Endodermal cell (in vitro differentiated cells): ENCODE data around the gene TRAT1. TPM values are rescaled to one million over a fixed set of nuclear protein-coding genes. Genes with fewer than 3 reads are reported as not detected.

Experiments used
- DNase-seq: peaks from one replicate; pipeline ENCODE4 v3.0.0-alpha.2; 2017
- H3K27ac ChIP-seq: 2 replicates; pipeline ENCODE4 v1.5.1; 2013; ENCODE audit warnings: mild to moderate bottlenecking, low read depth, low read length, moderate library complexity
- H3K27me3 ChIP-seq: 2 replicates; pipeline ENCODE4 v1.6.1; 2013; ENCODE audit warnings: mild to moderate bottlenecking, low read length, moderate library complexity; ENCODE audit not compliant: insufficient read depth, control insufficient read depth, poor library complexity, severe bottlenecking
- H3K36me3 ChIP-seq: 2 replicates; pipeline ENCODE4 v1.7.0; 2013; ENCODE audit warnings: mild to moderate bottlenecking, low read length, moderate library complexity; ENCODE audit not compliant: control insufficient read depth, insufficient read depth
- H3K4me1 ChIP-seq: one replicate; pipeline ENCODE4 v1.7.0; 2013; ENCODE audit warnings: low read length; ENCODE audit not compliant: control insufficient read depth, insufficient read depth
- H3K4me3 ChIP-seq: 2 replicates; pipeline ENCODE4 v1.5.1; 2013; ENCODE audit warnings: mild to moderate bottlenecking, low read length, moderate library complexity
- H3K9ac ChIP-seq: 2 replicates; pipeline ENCODE4 v1.6.1; 2013; ENCODE audit warnings: mild to moderate bottlenecking, low read length, moderate library complexity; ENCODE audit not compliant: poor library complexity, severe bottlenecking; ENCODE audit errors: extremely low read depth
- H3K9me3 ChIP-seq: 2 replicates; pipeline ENCODE4 v1.6.1; 2013; ENCODE audit warnings: mild to moderate bottlenecking, low read length, moderate library complexity; ENCODE audit not compliant: control insufficient read depth
- H3K27ac Mint-ChIP-seq: 2 replicates; pipeline ENCODE4 v1.8.0; 2020; ENCODE audit warnings: mixed read lengths
- H3K27me3 Mint-ChIP-seq: 2 replicates; pipeline ENCODE4 v1.8.0; 2021; ENCODE audit warnings: mild to moderate bottlenecking, mixed read lengths; ENCODE audit not compliant: insufficient read depth
- H3K36me3 Mint-ChIP-seq: 2 replicates; pipeline ENCODE4 v1.8.0; 2020; ENCODE audit warnings: low read depth, mixed read lengths
- H3K4me1 Mint-ChIP-seq: 2 replicates; pipeline ENCODE4 v1.8.0; 2020; ENCODE audit warnings: mixed read lengths
- H3K4me3 Mint-ChIP-seq: 2 replicates; pipeline ENCODE4 v1.8.0; 2020; ENCODE audit warnings: mild to moderate bottlenecking, moderate library complexity, mixed read lengths
- H3K9me3 Mint-ChIP-seq: 2 replicates; pipeline ENCODE4 v1.8.0; 2020; ENCODE audit warnings: mild to moderate bottlenecking, mixed read lengths
- CTCF ChIP-seq: fragments of 200-600 bp; sonication (generic); conservative IDR thresholded peaks from 2 replicates; pipeline ENCODE4 v1.5.0; 2021; ENCODE audit warnings: antibody characterized with exemption, mild to moderate bottlenecking
- WGBS, 2 experiments: methylation state at CpG; one replicate each; pipeline versions ENCODE4 v1.1.5 to v1.1.7; 2013; ENCODE audit warnings: missing lambda C conversion rate in 2 of 2, mixed read lengths in 1 of 2; ENCODE audit not compliant: insufficient coverage in 1 of 2, insufficient read length in 1 of 2; 5-methylcytosine and 5-hydroxymethylcytosine counted together
- total RNA-seq, 2 donors: library from RNA; stranded (reverse); fragmentation: NEBNext Ultra II Directional in 1 of 2; extraction: Animal tissue kit (Norgen Biotek cat#: 25700) in 1 of 2; gene quantifications; 2 replicates in 1 of 2; 3 replicates in 1 of 2; pipeline ENCODE4 v1.2.1, GENCODE V29; 2021

Gene TRAT1
- total RNA-seq, 2 donors from 2014 or later: not detected

- no peak for DNase-seq
- Mint-ChIP-seq H3K4me1 (no peaks in the 10 kb centered on the region), H3K36me3 (no peaks in the 10 kb centered on the region), H3K27ac (no peak overlapping the region), H3K9me3 (no peaks in the 10 kb centered on the region), H3K27me3 (no peaks in the 10 kb centered on the region), H3K4me3 (no peak overlapping the region)
- no peak overlapping the region for H3K27ac ChIP-seq
- no peaks in the 10 kb centered on the region for H3K27me3 ChIP-seq
- WGBS, 2 experiments: 79 to 95% methylated on average over 3 of the region's 3 CpGs
- no peaks in the 10 kb centered on the region for H3K36me3 ChIP-seq
- no peak overlapping the region for H3K4me3 ChIP-seq
- H3K9me3 ChIP-seq: no peaks in the 10 kb centered on the region
- no peaks in the 10 kb centered on the region for H3K4me1 ChIP-seq
- no peak for TF ChIP-seq CTCF
- H3K9ac ChIP-seq: no peak overlapping the region
Observed at GRCh38 chr3:108838436-108838835, 15.8 kb downstream of the TRAT1 start.

GRCh38 chr3:108845709-108846293, 23.2 kb downstream of the TRAT1 start:
- Histone ChIP-seq H3K27me3 (no peaks in the 10 kb centered on the region), H3K4me3 (no peak overlapping the region), H3K36me3 (no peaks in the 10 kb centered on the region), H3K9ac (no peak overlapping the region), H3K9me3 (no peaks in the 10 kb centered on the region), H3K4me1 (no peaks in the 10 kb centered on the region), H3K27ac (no peak overlapping the region)
- WGBS, 2 experiments: 89 to 94% methylated on average over 4 to 5 of the region's 5 CpGs
- H3K9me3 Mint-ChIP-seq: no peaks in the 10 kb centered on the region
- no peaks in the 10 kb centered on the region for H3K36me3 Mint-ChIP-seq
- H3K4me3 Mint-ChIP-seq: no peak overlapping the region
- H3K27me3 Mint-ChIP-seq: no peaks in the 10 kb centered on the region
- no peak for TF ChIP-seq CTCF
- DNase-seq: no peak
- H3K4me1 Mint-ChIP-seq: no peaks in the 10 kb centered on the region
- H3K27ac Mint-ChIP-seq: no peak overlapping the region

- no peaks in the 10 kb centered on the region for H3K9me3 Mint-ChIP-seq
- 82% methylated on average over 2 of the region's 2 CpGs; no CpG with 5 or more reads in 1 of the 2 experiments for WGBS, 2 experiments
Observed at GRCh38 chr3:108847187-108847586, 24.6 kb downstream of the TRAT1 start.

More at GRCh38 chr3:108847187-108847586, 24.6 kb downstream of the TRAT1 start:
- no peaks in the 10 kb centered on the region for H3K4me1 ChIP-seq
- no peaks in the 10 kb centered on the region for H3K27me3 ChIP-seq
- Mint-ChIP-seq H3K36me3 (no peaks in the 10 kb centered on the region), H3K4me1 (no peaks in the 10 kb centered on the region), H3K27me3 (no peaks in the 10 kb centered on the region), H3K4me3 (no peak overlapping the region), H3K27ac (no peak overlapping the region)
- no peaks in the 10 kb centered on the region for H3K36me3 ChIP-seq
- H3K4me3 ChIP-seq: no peak overlapping the region
- no peaks in the 10 kb centered on the region for H3K9me3 ChIP-seq
- no peak overlapping the region for H3K9ac ChIP-seq
- no peak for DNase-seq
- TF ChIP-seq CTCF: no peak
- no peak overlapping the region for H3K27ac ChIP-seq
